GM20000 (cell line): ENCODE results near the gene PANK1.

ENCODE experiments used
- DNase-seq: peaks from one replicate; pipeline ENCODE4 v3.0.0; 2012; ENCODE audit warnings: low spot score
- TF ChIP-seq, protein P1 (sequence below): IDR thresholded peaks from 2 replicates; pipeline ENCODE4 v1.5.1; 2012; ENCODE audit warnings: mild to moderate bottlenecking, control low read depth; ENCODE audit errors: extremely low read depth, missing control alignments

PANK1 gene

DNA sequence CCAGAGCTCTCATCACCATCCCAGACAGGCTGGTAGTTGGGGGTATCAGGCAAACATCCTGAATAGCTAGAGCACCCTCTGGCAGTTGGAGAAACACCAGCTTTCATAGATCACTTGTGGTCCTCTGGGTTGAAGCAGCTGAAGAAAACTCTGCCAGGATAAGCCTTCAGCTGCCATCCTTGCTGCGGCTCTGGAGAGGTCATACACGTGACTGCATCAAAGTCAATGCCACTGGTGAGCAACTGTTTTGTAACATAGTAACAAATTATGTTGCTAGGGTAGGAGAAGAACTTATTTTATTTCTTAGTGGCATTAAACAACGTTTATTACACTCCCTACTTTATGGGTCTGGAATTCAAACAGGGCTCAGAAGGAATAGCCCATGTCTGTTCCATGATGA, 19.2 kb upstream of the PANK1 start:
- TF ChIP-seq, protein P1, sequence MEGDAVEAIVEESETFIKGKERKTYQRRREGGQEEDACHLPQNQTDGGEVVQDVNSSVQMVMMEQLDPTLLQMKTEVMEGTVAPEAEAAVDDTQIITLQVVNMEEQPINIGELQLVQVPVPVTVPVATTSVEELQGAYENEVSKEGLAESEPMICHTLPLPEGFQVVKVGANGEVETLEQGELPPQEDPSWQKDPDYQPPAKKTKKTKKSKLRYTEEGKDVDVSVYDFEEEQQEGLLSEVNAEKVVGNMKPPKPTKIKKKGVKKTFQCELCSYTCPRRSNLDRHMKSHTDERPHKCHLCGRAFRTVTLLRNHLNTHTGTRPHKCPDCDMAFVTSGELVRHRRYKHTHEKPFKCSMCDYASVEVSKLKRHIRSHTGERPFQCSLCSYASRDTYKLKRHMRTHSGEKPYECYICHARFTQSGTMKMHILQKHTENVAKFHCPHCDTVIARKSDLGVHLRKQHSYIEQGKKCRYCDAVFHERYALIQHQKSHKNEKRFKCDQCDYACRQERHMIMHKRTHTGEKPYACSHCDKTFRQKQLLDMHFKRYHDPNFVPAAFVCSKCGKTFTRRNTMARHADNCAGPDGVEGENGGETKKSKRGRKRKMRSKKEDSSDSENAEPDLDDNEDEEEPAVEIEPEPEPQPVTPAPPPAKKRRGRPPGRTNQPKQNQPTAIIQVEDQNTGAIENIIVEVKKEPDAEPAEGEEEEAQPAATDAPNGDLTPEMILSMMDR = no peak
- no peak for DNase-seq

DNA sequence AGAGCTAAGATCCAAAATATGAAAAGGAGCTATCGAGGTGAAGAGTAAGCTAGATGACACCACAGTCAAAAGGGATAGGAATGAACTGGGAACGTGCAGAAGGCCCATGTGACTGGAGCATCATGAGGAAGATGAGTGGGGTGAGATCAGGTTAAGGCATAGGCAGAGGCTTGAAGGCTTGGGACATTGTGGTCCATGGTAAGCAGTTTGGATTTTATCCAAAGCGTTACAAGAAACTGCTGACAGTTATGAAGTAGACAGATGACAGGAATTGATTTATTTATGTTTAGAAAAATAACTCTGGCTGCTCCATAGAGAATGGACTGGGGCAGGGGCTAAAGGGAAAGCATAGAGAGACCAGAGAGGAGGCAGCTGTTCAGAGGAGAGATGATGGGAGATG, 18.1 kb upstream of the PANK1 start:
- TF ChIP-seq, protein P1 = no peak
- no peak for DNase-seq

DNA sequence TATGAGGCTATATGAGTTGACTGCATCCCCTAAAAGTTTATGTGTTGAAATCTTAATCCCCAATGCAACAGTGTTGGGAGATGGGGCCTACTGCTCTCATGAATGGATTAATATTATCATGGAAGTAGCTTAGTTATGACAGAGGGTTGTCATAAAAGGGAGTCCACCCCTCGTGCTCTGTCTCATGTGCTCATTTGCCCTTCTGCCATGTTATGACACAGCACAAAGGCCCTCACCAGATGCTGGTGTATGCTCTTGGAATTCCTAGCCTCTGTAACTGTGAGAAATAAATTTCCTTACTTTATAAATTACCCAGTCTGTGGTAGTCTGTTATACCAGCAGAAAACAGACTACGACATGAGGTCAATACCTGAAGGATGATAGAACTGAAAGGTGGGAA, 17.6 kb upstream of the PANK1 start:
- TF ChIP-seq, protein P1 = no peak

DNA sequence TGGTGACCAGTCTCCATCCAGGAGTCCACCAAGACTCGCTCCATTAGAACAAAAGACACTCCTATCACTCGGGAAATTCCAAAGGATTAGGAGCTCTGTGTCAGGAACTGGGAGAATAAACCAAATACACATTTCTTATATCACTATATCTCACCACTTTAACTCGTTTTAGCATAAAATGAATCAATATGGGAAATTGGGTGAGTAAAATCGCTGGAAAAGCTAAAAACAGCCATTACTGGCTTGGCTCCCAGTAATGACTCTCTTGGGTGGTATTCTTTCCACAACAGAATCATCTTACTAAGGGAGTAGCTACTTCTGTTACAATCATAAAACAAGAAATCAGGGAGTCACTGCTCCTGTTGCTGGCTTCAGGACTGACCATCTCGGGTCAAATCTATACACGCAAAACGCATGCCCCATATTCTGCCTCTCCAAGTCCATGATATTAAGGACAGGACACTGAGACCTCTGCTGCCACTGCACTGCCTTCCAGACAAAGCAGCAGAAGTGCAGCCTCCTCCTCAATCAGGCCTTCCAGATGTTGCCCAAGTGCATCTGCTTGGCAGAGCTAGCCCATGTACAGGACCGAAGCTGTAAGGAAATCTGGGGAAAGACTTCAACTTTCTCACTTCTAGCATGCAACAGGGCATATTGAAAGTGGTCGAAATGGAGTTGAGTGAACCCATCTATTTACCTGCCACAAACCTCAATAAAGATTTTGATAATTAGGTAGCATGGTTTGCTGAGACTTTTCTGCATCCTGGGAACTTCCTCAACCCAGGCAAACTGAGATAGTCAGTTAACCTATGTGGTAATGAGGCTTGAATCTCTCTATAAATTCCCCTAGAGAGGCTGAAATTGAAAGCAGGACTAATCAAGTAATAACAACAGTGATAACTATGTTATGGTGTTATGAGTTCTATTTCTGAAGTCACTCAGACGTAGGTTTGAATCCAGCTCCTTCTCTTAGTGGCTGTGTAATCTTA, 14.4 kb upstream of the PANK1 start:
- TF ChIP-seq, protein P1 = no peak
- no peak for DNase-seq

More for the DNA sequence above, 17.6 kb upstream of the PANK1 start:
- no peak for DNase-seq

DNA sequence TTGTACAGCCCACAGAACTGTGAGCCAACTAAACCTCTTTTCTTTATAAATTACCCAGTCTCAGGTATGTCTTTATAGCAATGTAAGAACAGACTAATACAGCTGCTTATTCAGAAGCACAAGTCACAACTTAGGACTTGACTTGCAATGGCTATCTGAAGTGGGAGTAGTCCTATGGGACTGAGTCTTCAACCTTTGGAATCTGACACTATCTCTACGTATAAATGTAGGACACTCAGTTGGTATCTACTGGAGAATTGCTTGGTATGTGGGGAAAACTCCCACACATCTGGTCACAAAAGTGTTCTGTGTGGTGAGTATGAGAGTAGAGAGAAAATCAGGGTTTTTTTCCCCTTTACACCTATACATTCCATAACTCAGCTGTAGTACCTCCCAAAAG, 12.3 kb upstream of the PANK1 start:
- DNase-seq = no peak
- TF ChIP-seq, protein P1 = no peak

DNA sequence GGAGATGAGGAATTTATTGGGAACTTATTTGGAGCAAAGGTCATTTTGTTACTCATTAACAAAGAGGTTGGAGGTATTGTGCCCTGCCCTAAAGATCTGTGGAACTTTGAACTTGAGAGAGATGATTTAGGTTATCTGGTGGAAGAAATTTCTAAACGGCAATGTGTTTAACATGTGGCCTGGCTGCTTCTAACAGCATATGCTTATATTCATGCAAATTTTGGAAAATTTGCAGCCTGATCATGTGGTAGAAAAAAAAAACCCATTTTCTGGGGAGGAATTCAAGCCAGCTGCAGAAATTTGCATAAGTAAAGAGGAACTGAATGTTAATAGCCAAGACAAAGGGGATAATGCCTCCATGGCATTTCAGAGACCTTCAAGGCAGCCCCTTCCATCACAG, 10.7 kb upstream of the PANK1 start:
- no peak for DNase-seq
- TF ChIP-seq, protein P1 = no peak

DNA sequence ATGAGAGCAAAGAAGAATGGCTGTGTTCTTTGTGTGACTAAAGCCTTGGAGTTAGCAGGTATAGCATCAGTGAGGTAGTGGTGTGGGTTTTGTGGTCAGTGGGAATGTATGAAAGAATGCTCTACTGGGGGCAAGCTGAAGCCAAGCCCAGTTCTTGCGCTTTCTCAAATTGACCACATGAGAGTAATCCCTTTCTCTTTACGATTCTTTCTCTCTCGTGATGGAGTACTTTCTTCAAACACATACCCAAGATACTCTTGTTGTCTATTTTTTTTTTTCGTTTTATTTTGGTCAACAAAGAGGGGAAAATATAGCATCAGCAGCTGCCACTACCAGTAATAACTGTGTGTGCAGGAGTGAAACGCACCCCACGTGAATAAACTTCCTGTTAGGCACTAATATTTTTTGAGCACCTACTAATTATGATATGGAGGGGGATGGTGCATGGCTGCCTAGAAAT, 8.4 kb upstream of the PANK1 start:
- TF ChIP-seq, protein P1 = no peak
- peak; percentile 22 for DNase-seq
